Stomach smooth muscle (tissue), 2 donors: ENCODE data around the gene MYOM3.
"Not testable (repeated sequence)": the region's sequence is repeated elsewhere in the genome, so short reads cannot be mapped to it uniquely, and the experiment has no call there.

Source experiments
- H3K27ac ChIP-seq: one replicate; pipeline ENCODE4 v1.7.0; 2013; ENCODE audit warnings: mild to moderate bottlenecking, low read length, inconsistent platforms
- H3K27me3 ChIP-seq, 2 donors: one replicate each; pipeline ENCODE4 v1.7.0; 2013; ENCODE audit warnings: low read length in 2 of 2; ENCODE audit not compliant: insufficient read depth in 2 of 2, control insufficient read depth in 1 of 2
- H3K36me3 ChIP-seq, 2 donors: one replicate each; pipeline ENCODE4 v1.7.0; 2013; ENCODE audit warnings: low read length in 2 of 2; ENCODE audit not compliant: control insufficient read depth in 2 of 2, insufficient read depth in 2 of 2
- H3K4me1 ChIP-seq: one replicate; pipeline ENCODE4 v1.7.0; 2013; ENCODE audit warnings: low read length; ENCODE audit not compliant: control insufficient read depth, insufficient read depth
- H3K4me3 ChIP-seq, 2 donors: one replicate each; pipeline ENCODE4 v1.7.0; 2013; ENCODE audit warnings: low read length in 2 of 2
- H3K9ac ChIP-seq, 2 donors: one replicate each; pipeline ENCODE4 v1.7.0; 2013; ENCODE audit warnings: low read length in 2 of 2, mild to moderate bottlenecking in 1 of 2
- H3K9me3 ChIP-seq, 2 donors: one replicate each; pipeline ENCODE4 v1.7.0; 2013; ENCODE audit warnings: low read length in 2 of 2; ENCODE audit not compliant: control insufficient read depth in 2 of 2
- donor health status: healthy.
- donor health status: Pancreatic carcinoma.

The MYOM3 gene

GRCh38 chr1:24030976-24031516 is 80.9 kb downstream of the MYOM3 start:
- H3K9ac ChIP-seq, H3K4me1 ChIP-seq, H3K27ac ChIP-seq, H3K4me3 ChIP-seq, H3K9me3 ChIP-seq, H3K36me3 ChIP-seq, H3K27me3 ChIP-seq: not testable (repeated sequence)

GRCh38 chr1:24027838-24028468 is 84.0 kb downstream of the MYOM3 start:
- Histone ChIP-seq H3K4me1 (peaks cover 7% of the 10 kb centered on the region), H3K9me3 (no peaks in the 10 kb centered on the region), H3K27me3 (no peaks in the 10 kb centered on the region), H3K27ac (no peak overlapping the region), H3K4me3 (no peak overlapping the region), H3K9ac (no peak overlapping the region), H3K36me3 (no peaks in the 10 kb centered on the region)

GRCh38 chr1:24022581-24023361 is 89.2 kb downstream of the MYOM3 start:
- H3K4me3 ChIP-seq, result peak overlapping the region in 1 of 2 donors; percentile 28

GRCh38 chr1:24021403-24022266 is 90.3 kb downstream of the MYOM3 start:
- H3K4me1 ChIP-seq, result peaks cover 45% of the 10 kb centered on the region
- peak overlapping the region; percentile 28 to 40 for H3K4me3 ChIP-seq
- H3K9me3 ChIP-seq, result no peaks in the 10 kb centered on the region
- H3K27ac ChIP-seq, result peak overlapping the region; percentile 76
- no peaks in the 10 kb centered on the region for H3K36me3 ChIP-seq
- no peak overlapping the region for H3K9ac ChIP-seq
- H3K27me3 ChIP-seq, result no peaks in the 10 kb centered on the region

More at GRCh38 chr1:24022581-24023361, 89.2 kb downstream of the MYOM3 start:
- H3K4me1 ChIP-seq, result peaks cover 43% of the 10 kb centered on the region
- peak overlapping the region; percentile 76 for H3K27ac ChIP-seq
- H3K9ac ChIP-seq, result peak overlapping the region in 1 of 2 donors; percentile 2
- H3K27me3 ChIP-seq, result no peaks in the 10 kb centered on the region
- no peaks in the 10 kb centered on the region for H3K9me3 ChIP-seq
- H3K36me3 ChIP-seq, result no peaks in the 10 kb centered on the region

GRCh38 chr1:24020470-24020869 is 91.5 kb downstream of the MYOM3 start:
- H3K27me3 ChIP-seq, result no peaks in the 10 kb centered on the region
- peak overlapping the region in 1 of 2 donors; percentile 40 for H3K4me3 ChIP-seq
- peak overlapping the region; percentile 86 for H3K27ac ChIP-seq
- no peaks in the 10 kb centered on the region for H3K9me3 ChIP-seq
- H3K4me1 ChIP-seq, result peaks cover 52% of the 10 kb centered on the region
- H3K9ac ChIP-seq, result no peak overlapping the region
- no peaks in the 10 kb centered on the region for H3K36me3 ChIP-seq

GRCh38 chr1:24020025-24020424 is 91.9 kb downstream of the MYOM3 start:
- Histone ChIP-seq H3K27ac (peak overlapping the region; percentile 86), H3K27me3 (no peaks in the 10 kb centered on the region), H3K4me3 (peak overlapping the region in 1 of 2 donors; percentile 40), H3K36me3 (no peaks in the 10 kb centered on the region), H3K9me3 (no peaks in the 10 kb centered on the region), H3K4me1 (peaks cover 52% of the 10 kb centered on the region), H3K9ac (no peak overlapping the region)

GRCh38 chr1:24018611-24019580 is 93.0 kb downstream of the MYOM3 start:
- H3K4me1 ChIP-seq, result peaks cover 52% of the 10 kb centered on the region
- peak overlapping the region in 1 of 2 donors; percentile 69 for H3K9ac ChIP-seq

GRCh38 chr1:24015221-24016210 is 96.4 kb downstream of the MYOM3 start:
- Histone ChIP-seq H3K9ac (peak overlapping the region in 1 of 2 donors; percentile 6), H3K27ac (peak overlapping the region; percentile 67), H3K27me3 (no peaks in the 10 kb centered on the region), H3K36me3 (no peaks in the 10 kb centered on the region), H3K4me3 (peak overlapping the region in 1 of 2 donors; percentile 29), H3K9me3 (no peaks in the 10 kb centered on the region), H3K4me1 (peaks cover 32% of the 10 kb centered on the region)

More at GRCh38 chr1:24018611-24019580, 93.0 kb downstream of the MYOM3 start:
- Histone ChIP-seq H3K27ac (peak overlapping the region; percentile 86), H3K36me3 (no peaks in the 10 kb centered on the region), H3K27me3 (no peaks in the 10 kb centered on the region), H3K4me3 (peak overlapping the region in 1 of 2 donors; percentile 57), H3K9me3 (no peaks in the 10 kb centered on the region)

GRCh38 chr1:24012878-24013277 is 99.1 kb downstream of the MYOM3 start:
- not testable (repeated sequence) for H3K9ac ChIP-seq, H3K9me3 ChIP-seq, H3K27ac ChIP-seq, H3K4me3 ChIP-seq, H3K36me3 ChIP-seq, H3K27me3 ChIP-seq
- H3K4me1 ChIP-seq, result peaks cover 10% of the 10 kb centered on the region
